NCI-H187 treated with DMSO at 0.1 percent for 48 hours (cell line): ENCODE results near the gene INPP5K.

ENCODE experiments used
- DNase-seq: peaks from one replicate; lab custom pipeline; 2025; lab: John Stamatoyannopoulos, UW

The INPP5K gene

GRCh38 chr17:1505586-1505985 lies 10.8 kb downstream of the INPP5K start:
- no peak for DNase-seq

GRCh38 chr17:1504866-1505265 lies 11.5 kb downstream of the INPP5K start:
- no peak for DNase-seq

GRCh38 chr17:1503699-1504098 lies 12.7 kb downstream of the INPP5K start:
- no peak for DNase-seq

GRCh38 chr17:1498869-1499268 lies 17.5 kb downstream of the INPP5K start:
- no peak for DNase-seq

GRCh38 chr17:1498233-1498632 lies 18.2 kb downstream of the INPP5K start:
- DNase-seq, result no peak

GRCh38 chr17:1497831-1498230 lies 18.6 kb downstream of the INPP5K start:
- no peak for DNase-seq

- no peak for DNase-seq
These were observed 19.5 kb downstream of the INPP5K start for GRCh38 chr17:1496869-1497268.

GRCh38 chr17:1495265-1495989 lies 21.0 kb downstream of the INPP5K start:
- no peak for DNase-seq

GRCh38 chr17:1494736-1495253 lies 21.6 kb downstream of the INPP5K start:
- no peak for DNase-seq

- DNase-seq, result no peak
These were observed 22.2 kb downstream of the INPP5K start for GRCh38 chr17:1494203-1494602.

- no peak for DNase-seq
These were observed 23.0 kb downstream of the INPP5K start for GRCh38 chr17:1493291-1493980.

GRCh38 chr17:1492249-1493206 lies 23.9 kb downstream of the INPP5K start, which contains the start of gene MYO1C:
Gene MYO1C, minus strand, starts transcription at chr17:1492686. Its CDS starts 199 bp downstream, at chr17:1492487.
- no peak for DNase-seq

- DNase-seq, result no peak
These were observed 24.8 kb downstream of the INPP5K start for GRCh38 chr17:1491443-1492248.

- no peak for DNase-seq
These were observed 25.6 kb downstream of the INPP5K start for GRCh38 chr17:1490643-1491442.

GRCh38 chr17:1488826-1489270 lies 27.6 kb downstream of the INPP5K start:
- no peak for DNase-seq

GRCh38 chr17:1487939-1488825 lies 28.2 kb downstream of the INPP5K start:
- DNase-seq, result no peak

- no peak for DNase-seq
These were observed 29.4 kb downstream of the INPP5K start for GRCh38 chr17:1486802-1487695.
